ENCODE data around the gene BEND6.

BEND6 gene

DNA sequence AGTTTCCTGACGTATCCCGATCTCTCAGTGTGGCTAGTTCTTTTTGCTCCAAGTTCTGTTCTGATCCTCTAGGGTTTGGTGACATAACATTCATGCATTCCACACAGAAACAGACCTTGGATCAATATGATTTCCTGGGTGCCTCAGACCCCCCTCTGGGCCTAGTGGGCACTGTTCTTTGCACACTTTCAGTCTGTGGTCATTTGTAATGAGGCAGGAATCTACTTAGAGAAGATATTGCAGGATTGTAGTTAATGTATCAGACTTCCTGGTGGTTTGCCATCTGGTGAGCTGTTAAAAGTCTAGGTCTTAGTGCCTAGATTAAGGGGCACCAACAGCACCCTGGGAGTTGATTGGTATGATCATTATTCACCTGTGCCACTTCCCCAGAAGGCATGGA lies 7.5 kb downstream of the BEND6 start:
- no peak for TF ChIP-seq ZFX (IDR thresholded peaks at IDR 0.05)
- TF ChIP-seq CTCF (conservative IDR thresholded peaks at IDR 0.05): no peak
- no peak overlapping the region for H3K27ac ChIP-seq

- H3K27ac ChIP-seq: no peak overlapping the region
- TF ChIP-seq ZFX (IDR thresholded peaks at IDR 0.05) (no peak), CTCF (conservative IDR thresholded peaks at IDR 0.05) (no peak)
Observed at GRCh38 chr6:56963043-56963442, 8.1 kb downstream of the BEND6 start.

DNA sequence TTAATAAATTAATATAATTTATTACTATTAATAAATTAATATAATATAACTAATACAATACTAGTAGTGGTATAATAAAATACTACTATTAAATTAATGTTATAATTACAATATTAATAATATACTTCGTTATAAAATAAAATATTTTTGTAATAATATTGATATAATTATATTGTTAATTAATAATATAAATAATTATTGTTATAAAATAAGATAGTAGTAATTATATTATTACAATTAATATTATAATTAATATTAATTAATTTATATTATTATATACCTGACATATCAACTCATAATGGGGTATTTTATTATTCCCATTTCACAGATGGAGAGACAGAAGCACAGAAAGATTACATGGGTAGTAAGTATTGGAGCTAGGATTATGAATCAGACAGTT lies 8.9 kb downstream of the BEND6 start:
- H3K27ac ChIP-seq: no peak overlapping the region
- TF ChIP-seq ZFX (IDR thresholded peaks at IDR 0.05) (no peak), CTCF (conservative IDR thresholded peaks at IDR 0.05) (no peak)

- no peak for TF ChIP-seq CTCF (conservative IDR thresholded peaks at IDR 0.05)
- no peak for TF ChIP-seq ZFX (IDR thresholded peaks at IDR 0.05)
- H3K27ac ChIP-seq: no peak overlapping the region
Observed at GRCh38 chr6:56965126-56965525, 10.2 kb downstream of the BEND6 start.

DNA sequence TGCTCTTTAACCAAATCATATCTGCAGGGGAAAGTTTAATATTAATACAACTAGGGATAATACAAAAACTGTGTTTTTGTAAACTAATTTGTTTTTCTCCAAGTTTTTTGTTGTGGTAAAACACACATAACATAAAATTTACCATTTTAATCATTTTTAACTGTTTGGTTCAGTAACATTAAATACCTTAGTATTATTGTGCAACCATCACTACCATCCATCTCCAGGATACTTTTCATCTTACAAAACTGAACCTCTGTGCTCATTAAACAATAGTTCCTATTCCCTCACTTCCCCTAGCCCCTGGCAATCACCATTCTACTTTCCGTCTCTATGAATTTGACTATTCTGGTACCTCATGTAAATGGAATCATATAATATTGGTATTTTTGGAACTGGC lies 15.9 kb downstream of the BEND6 start:
- TF ChIP-seq CTCF (conservative IDR thresholded peaks at IDR 0.05) (no peak), ZFX (IDR thresholded peaks at IDR 0.05) (no peak)
- no peak overlapping the region for H3K27ac ChIP-seq

DNA sequence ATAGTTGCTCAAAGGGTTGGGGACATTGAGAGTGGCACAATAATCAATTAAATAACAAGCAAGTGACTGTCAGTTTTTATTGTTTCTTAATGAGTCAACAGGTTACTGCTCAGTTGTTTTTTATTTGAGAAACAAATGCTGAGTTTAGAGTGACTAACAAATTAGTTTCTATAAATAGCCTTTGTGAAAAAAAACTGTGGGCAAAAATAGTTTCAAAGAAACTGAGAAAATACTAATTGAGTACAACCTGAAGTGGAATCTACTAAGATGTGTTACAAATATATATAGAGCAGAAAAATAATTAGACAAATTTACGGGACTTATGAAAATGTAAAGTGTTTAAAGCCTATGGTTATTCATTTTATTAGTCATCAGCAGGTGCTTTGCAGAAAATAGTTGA lies 22.3 kb downstream of the BEND6 start:
- H3K27ac ChIP-seq: no peak overlapping the region
- TF ChIP-seq CTCF (conservative IDR thresholded peaks at IDR 0.05): no peak
- no peak for TF ChIP-seq ZFX (IDR thresholded peaks at IDR 0.05)

- no peak overlapping the region for H3K27ac ChIP-seq
- no peak for TF ChIP-seq ZFX (IDR thresholded peaks at IDR 0.05)
- no peak for TF ChIP-seq CTCF (conservative IDR thresholded peaks at IDR 0.05)
Observed at GRCh38 chr6:56978530-56978929, 23.6 kb downstream of the BEND6 start.

All from C4-2B (cell line).